IMR-90 (cell line): ENCODE results near the gene IGFBP3.

ENCODE experiments used
- CEBPB ChIP-seq: IDR thresholded peaks from 2 replicates; pipeline ENCODE4 v1.6.1; 2012; ENCODE audit warnings: low read depth, low read length, improper control_type of control experiment
- CTCF ChIP-seq: conservative IDR thresholded peaks from 2 replicates; pipeline ENCODE4 v1.5.1; 2012; ENCODE audit warnings: mild to moderate bottlenecking, low read depth, low read length, improper control_type of control experiment

GRCh38 chr7:45888993-45889366, 32.1 kb downstream of the IGFBP3 start:
- no peak for TF ChIP-seq CTCF
- no peak for TF ChIP-seq CEBPB
